DMS153 treated with DMSO at 0.1 percent for 48 hours (cell line): ENCODE measurements around the gene ELFN1.

Source experiments
- DNase-seq: peaks from one replicate; lab custom pipeline; 2025; ENCODE audit not compliant: unreplicated experiment; lab: John Stamatoyannopoulos, UW

ELFN1 gene

GRCh38 chr7:1675673-1676549 is 5.8 kb downstream of the ELFN1 start:
- no peak for DNase-seq

GRCh38 chr7:1676550-1677078 is 6.5 kb downstream of the ELFN1 start:
- no peak for DNase-seq

GRCh38 chr7:1677206-1678080 is 7.4 kb downstream of the ELFN1 start:
- no peak for DNase-seq

GRCh38 chr7:1678081-1678543 is 8.0 kb downstream of the ELFN1 start:
- DNase-seq: no peak

- no peak for DNase-seq
These were observed 8.7 kb downstream of the ELFN1 start for GRCh38 chr7:1678571-1679325.

- DNase-seq: no peak
These were observed 9.4 kb downstream of the ELFN1 start for GRCh38 chr7:1679326-1679965.

- DNase-seq: no peak
These were observed 10.1 kb downstream of the ELFN1 start for GRCh38 chr7:1679966-1680730.

- DNase-seq: no peak
These were observed 11.5 kb downstream of the ELFN1 start for GRCh38 chr7:1681581-1681980.

- DNase-seq: no peak
These were observed 15.0 kb downstream of the ELFN1 start for GRCh38 chr7:1685000-1685624.

GRCh38 chr7:1688542-1688941 is 18.5 kb downstream of the ELFN1 start:
- no peak for DNase-seq

GRCh38 chr7:1689311-1689710 is 19.2 kb downstream of the ELFN1 start:
- no peak for DNase-seq

GRCh38 chr7:1690359-1690958 is 20.4 kb downstream of the ELFN1 start:
- no peak for DNase-seq

GRCh38 chr7:1691096-1691495 is 21.0 kb downstream of the ELFN1 start:
- DNase-seq: no peak

- DNase-seq: no peak
These were observed 21.8 kb downstream of the ELFN1 start for GRCh38 chr7:1691601-1692514.

GRCh38 chr7:1692515-1693418 is 22.7 kb downstream of the ELFN1 start:
- no peak for DNase-seq

- no peak for DNase-seq
These were observed 23.4 kb downstream of the ELFN1 start for GRCh38 chr7:1693419-1693990.
